ENCODE measurements around the gene NUP160. TPM values are rescaled to one million over a fixed set of nuclear protein-coding genes. Genes with fewer than 3 reads are reported as not detected.
"Not testable (repeated sequence)": the region's sequence is repeated elsewhere in the genome, so short reads cannot be mapped to it uniquely, and the experiment has no call there.

The NUP160 gene, protein sequence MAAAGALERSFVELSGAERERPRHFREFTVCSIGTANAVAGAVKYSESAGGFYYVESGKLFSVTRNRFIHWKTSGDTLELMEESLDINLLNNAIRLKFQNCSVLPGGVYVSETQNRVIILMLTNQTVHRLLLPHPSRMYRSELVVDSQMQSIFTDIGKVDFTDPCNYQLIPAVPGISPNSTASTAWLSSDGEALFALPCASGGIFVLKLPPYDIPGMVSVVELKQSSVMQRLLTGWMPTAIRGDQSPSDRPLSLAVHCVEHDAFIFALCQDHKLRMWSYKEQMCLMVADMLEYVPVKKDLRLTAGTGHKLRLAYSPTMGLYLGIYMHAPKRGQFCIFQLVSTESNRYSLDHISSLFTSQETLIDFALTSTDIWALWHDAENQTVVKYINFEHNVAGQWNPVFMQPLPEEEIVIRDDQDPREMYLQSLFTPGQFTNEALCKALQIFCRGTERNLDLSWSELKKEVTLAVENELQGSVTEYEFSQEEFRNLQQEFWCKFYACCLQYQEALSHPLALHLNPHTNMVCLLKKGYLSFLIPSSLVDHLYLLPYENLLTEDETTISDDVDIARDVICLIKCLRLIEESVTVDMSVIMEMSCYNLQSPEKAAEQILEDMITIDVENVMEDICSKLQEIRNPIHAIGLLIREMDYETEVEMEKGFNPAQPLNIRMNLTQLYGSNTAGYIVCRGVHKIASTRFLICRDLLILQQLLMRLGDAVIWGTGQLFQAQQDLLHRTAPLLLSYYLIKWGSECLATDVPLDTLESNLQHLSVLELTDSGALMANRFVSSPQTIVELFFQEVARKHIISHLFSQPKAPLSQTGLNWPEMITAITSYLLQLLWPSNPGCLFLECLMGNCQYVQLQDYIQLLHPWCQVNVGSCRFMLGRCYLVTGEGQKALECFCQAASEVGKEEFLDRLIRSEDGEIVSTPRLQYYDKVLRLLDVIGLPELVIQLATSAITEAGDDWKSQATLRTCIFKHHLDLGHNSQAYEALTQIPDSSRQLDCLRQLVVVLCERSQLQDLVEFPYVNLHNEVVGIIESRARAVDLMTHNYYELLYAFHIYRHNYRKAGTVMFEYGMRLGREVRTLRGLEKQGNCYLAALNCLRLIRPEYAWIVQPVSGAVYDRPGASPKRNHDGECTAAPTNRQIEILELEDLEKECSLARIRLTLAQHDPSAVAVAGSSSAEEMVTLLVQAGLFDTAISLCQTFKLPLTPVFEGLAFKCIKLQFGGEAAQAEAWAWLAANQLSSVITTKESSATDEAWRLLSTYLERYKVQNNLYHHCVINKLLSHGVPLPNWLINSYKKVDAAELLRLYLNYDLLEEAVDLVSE (N-terminal part only)
- total RNA-seq (10 to 100 TPM; 67.0 to 71.7 TPM), polyA plus RNA-seq (10 to 100 TPM; 24.0 to 30.8 (median 25.7) TPM), total RNA-seq (68.4 to 140 (median 87.4) reads per million in 6 experiments)

DNA sequence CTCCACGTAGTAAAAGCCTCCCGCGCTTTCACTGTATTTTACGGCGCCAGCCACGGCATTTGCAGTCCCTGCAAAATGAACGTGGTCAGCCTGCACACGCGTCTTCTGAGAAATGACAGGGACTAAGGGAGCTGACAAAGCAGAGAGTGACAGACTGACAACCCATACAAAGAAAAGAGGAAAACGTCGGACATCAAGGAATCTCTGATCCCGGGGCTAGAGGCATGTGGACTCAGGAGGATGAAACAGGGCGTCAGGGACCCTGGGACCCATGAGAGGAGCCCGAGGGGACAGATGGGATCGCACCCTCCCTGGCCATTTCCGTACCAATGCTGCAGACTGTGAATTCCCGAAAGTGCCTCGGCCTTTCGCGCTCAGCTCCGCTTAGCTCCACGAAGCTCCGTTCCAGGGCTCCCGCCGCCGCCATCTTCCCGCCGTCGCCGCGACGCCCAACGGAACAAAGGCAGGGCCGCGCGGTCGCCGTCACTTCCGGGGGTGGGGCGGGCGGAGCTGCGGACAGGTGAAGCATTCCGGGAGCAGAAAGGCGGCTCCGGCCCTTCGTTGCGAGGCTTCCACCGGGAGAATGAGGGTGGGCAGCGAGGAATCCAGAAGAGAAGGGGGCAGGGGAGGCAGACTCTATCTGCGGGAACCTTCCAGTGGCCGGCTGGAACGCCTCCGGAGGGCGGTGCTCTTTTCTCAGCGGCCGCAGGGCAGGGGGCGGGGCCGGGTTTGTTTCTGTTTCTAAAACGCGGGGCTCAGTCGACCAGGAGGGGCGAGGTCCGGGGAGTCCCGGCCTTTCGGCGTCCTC lies at the start of gene NUP160:
TSS of gene NUP160 (minus strand) at position 459 of the 808 bp plus-strand sequence. CDS start at position 427, 32 bp downstream.
- H3K4me3 Mint-ChIP-seq, result peak within 1 kb of the TSS; percentile 96 to 100 (median 98)
- peaks cover 32 to 64% (median 55%) of the 10 kb centered on the region in 4 donors for H3K4me1 Mint-ChIP-seq
- ATAC-seq, result peak; percentile 90
- peak; percentile 73 to 92 (median 84) for DNase-seq
- H3K9me3 Mint-ChIP-seq, result no peaks in the 10 kb centered on the region
- H3K27ac Mint-ChIP-seq, result peak within 1 kb of the TSS; percentile 97 to 100 (median 99)
- H3K36me3 Mint-ChIP-seq, result peaks cover 0 to 15% (median 2%) of the 10 kb centered on the region in 3 donors
- no peaks in the 10 kb centered on the region for H3K27me3 Mint-ChIP-seq
- POLR2A ChIA-PET, result interaction anchor here (0.5 to 1.6 kb wide), 11 partner anchors 9 to 455 kb away, joined by 3 to 7 read pairs (median 3); partner anchors contain the start of genes FNBP4 and PSMC3

DNA sequence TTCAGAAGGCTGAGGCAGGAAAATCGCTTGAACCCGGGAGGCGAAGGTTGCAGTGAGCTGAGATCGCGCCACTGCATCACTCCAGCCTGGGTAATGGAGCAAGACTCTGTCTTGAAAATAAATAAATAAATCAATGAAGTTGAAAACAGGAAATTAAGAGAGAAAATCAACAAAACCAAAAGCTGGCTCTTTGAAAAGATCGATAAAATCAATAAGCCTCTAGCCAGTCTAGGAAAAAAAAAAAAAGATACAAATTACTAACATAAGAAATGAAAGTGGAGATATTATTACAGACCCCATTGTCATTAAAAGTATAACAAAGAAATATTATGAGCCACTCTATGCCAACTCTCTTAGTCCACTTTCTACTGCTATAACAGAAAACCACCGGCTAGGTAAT lies 48.0 kb upstream of the NUP160 start:
- Mint-ChIP-seq H3K27me3 (no peaks in the 10 kb centered on the region), H3K4me1 (peaks cover 2 to 19% (median 7%) of the 10 kb centered on the region in 4 donors), H3K36me3 (no peaks in the 10 kb centered on the region), H3K27ac (no peak overlapping the region), H3K4me3 (no peak overlapping the region), H3K9me3 (no peaks in the 10 kb centered on the region)
- DNase-seq (no peak), ATAC-seq (no peak)
- POLR2A ChIA-PET, result interaction anchor here (0.6 kb wide), 1 partner anchor 80 kb away, joined by 5 read pairs; no protein-coding TSS in a partner anchor

DNA sequence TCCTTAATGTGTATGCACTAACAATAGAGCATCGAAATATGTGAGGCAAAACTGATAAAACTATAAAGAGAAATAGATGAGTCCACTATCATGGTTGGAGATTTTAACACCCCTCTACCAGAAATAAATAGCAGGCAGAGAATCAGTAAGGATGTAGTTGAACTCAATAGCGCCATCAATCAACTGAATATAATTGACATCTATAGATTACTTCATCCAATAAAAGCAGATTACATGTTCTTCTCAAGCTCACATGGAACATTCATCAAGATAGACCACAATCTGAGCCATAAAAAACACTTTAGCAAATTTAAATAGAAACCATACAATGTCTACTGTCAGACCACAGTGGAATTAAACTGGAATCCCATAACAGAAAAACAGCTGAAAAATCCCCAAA lies 46.9 kb upstream of the NUP160 start:
- H3K4me3 Mint-ChIP-seq, result no peak overlapping the region
- H3K36me3 Mint-ChIP-seq, result no peaks in the 10 kb centered on the region
- no peak for ATAC-seq
- DNase-seq, result no peak
- H3K27ac Mint-ChIP-seq, result no peak overlapping the region
- H3K9me3 Mint-ChIP-seq, result no peaks in the 10 kb centered on the region
- no peaks in the 10 kb centered on the region for H3K27me3 Mint-ChIP-seq
- peaks cover 3 to 20% (median 11%) of the 10 kb centered on the region in 4 donors for H3K4me1 Mint-ChIP-seq
- POLR2A ChIA-PET, result interaction anchor here (0.5 kb wide), 1 partner anchor 197 kb away, joined by 3 read pairs; no protein-coding TSS in a partner anchor

DNA sequence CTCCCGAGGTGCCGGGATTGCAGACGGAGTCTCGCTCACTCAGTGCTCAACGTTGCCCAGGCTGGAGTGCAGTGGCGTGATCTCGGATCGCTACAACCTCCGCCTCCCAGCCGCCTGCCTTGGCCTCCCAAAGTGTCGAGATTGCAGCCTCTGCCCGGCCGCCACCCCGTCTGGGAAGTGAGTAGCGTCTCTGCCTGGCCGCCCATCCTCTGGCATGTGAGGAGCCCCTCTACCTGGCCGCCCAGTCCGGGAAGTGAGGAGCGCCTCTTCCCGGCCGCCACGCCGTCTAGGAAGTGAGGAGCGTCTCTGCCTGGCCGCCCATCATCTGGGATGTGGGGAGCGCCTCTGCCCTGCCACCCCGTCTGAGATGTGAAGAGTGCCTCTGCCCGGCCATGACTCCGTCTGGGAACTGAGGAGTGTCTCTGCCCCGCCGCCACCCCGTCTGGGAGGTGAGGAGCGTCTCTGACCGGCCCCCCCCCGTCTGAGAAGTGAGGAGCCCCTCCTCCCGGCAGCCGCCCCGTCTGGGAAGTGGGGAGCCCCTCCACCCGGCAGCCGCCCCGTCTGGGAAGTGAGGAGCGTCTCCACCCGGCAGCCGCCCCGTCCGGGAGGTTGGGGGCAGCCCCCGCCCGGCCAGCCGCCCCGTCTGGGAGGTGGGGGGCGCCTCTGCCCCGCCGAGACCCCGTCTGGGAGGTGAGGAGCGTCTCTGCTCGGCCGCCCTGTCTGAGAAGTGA lies 44.6 kb upstream of the NUP160 start:
- not testable (repeated sequence) for ATAC-seq, H3K4me3 Mint-ChIP-seq

DNA sequence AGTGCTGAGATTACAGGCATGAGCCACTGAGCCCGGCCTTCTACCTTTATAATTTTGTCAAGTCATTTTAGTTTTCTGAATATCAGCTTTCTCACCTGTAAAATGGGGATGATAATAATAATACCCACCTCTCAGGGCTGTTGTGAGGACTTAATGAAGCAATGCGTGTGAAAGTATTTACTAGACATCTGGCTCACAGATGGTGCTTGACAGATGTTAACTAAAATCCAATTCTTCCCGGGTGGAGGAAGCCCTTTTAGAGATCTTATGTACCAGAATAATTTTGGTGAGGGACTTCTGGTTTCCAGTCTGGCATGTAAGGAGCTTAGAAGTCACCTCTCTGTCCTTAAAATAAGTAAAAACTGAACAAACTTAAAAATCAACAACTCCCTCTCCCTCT lies 43.7 kb upstream of the NUP160 start:
- ATAC-seq, result no peak
- no peak overlapping the region for H3K4me3 Mint-ChIP-seq
- POLR2A ChIA-PET, result no interaction called here
- no peaks in the 10 kb centered on the region for H3K27me3 Mint-ChIP-seq
- H3K4me1 Mint-ChIP-seq, result peaks cover 11 to 33% (median 27%) of the 10 kb centered on the region in 4 donors
- no peaks in the 10 kb centered on the region for H3K9me3 Mint-ChIP-seq
- H3K36me3 Mint-ChIP-seq, result no peaks in the 10 kb centered on the region
- no peak overlapping the region for H3K27ac Mint-ChIP-seq
- DNase-seq, result no peak

More for the DNA sequence above, 44.6 kb upstream of the NUP160 start:
- POLR2A ChIA-PET, H3K36me3 Mint-ChIP-seq, H3K27me3 Mint-ChIP-seq, DNase-seq, H3K27ac Mint-ChIP-seq, H3K9me3 Mint-ChIP-seq: not testable (repeated sequence)
- H3K4me1 Mint-ChIP-seq, result peaks cover 11 to 28% (median 24%) of the 10 kb centered on the region in 4 donors

DNA sequence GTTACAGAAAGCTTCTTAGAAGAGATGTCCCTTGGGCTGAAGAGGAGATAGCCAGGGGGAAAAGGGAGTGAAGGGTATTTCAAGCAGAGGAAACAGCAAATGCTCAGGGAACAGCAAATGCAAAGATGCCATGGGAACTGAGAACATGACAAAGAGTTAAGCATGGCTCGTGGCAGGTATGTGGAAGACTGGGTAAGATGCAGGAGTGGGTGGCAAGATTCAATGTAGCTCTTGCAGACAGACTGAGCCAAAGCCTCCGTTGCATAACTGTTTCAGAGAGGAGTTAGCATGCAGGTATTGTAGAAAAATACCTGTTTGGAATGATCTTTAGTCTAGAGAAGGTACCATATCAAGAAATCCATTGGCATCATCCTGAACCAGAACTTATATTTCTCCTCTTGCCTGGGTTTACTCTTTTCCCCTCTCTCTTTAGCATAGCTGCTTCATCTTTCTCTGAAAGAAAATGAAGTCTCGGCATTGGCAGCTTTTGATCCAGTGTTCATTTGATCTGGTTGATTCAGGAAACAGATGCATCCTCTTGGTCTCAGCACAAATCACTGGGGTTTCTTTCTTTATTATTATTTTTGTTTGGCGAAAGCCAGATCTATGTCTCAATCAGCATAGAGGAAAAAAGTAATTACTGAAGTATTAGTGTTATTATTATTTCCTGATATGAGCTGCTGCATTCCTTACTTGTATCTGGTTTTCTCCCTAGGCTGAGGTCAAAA lies 41.7 kb upstream of the NUP160 start:
- Mint-ChIP-seq H3K27ac (peak overlapping the region in 5 of 10 donors; percentile 10 to 84 (median 63)), H3K4me1 (peaks cover 11 to 49% (median 40%) of the 10 kb centered on the region in 4 donors), H3K36me3 (no peaks in the 10 kb centered on the region), H3K4me3 (peak overlapping the region in 5 of 10 donors; percentile 3 to 24 (median 19)), H3K9me3 (no peaks in the 10 kb centered on the region), H3K27me3 (no peaks in the 10 kb centered on the region)
- DNase-seq, result peak in 2 of 10 donors; percentile 14 to 34
- POLR2A ChIA-PET, result no interaction called here
- peak in 1 of 2 donors; percentile 65 for ATAC-seq

DNA sequence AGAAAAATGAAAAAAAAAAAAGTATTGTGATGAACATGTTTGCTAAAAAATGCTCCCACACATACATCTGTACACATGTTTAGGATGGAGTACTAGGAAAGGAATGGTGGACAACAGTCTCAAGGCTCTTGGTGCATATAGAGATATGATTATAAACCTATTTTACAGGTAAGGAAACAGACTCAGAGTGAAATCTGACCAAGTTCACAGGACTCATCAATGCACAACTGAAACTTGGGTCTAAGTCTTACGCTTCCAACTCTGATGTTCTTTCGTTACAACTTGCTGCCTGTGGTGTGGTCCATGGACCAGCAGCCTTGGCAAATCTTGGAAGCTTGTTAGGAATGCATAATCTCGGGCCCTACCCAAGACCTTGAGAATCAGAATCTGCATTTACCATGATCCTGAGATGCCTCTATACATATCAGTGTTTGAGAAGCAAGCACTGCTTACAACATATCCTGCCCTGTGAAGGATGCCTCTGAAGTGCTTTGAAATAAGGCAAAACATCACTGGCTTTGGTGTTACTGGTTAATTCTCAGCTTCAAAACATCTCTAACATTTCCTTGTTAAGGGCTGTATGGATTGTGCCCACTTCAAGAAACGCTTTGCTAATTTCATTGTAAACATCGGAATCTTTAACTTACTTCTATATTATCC lies 39.9 kb upstream of the NUP160 start:
- DNase-seq, result peak in 2 of 10 donors; percentile 24 to 41
- POLR2A ChIA-PET, result interaction anchor here (1.6 kb wide), 1 partner anchor 30 kb away, joined by 4 read pairs; no protein-coding TSS in a partner anchor
- Mint-ChIP-seq H3K4me1 (peaks cover 13 to 58% (median 44%) of the 10 kb centered on the region in 4 donors), H3K27me3 (no peaks in the 10 kb centered on the region), H3K36me3 (no peaks in the 10 kb centered on the region), H3K27ac (peak overlapping the region in 7 of 10 donors; percentile 21 to 80 (median 55)), H3K9me3 (no peaks in the 10 kb centered on the region), H3K4me3 (peak overlapping the region in 6 of 10 donors; percentile 0 to 49 (median 24))
- peak; percentile 30 to 74 for ATAC-seq

DNA sequence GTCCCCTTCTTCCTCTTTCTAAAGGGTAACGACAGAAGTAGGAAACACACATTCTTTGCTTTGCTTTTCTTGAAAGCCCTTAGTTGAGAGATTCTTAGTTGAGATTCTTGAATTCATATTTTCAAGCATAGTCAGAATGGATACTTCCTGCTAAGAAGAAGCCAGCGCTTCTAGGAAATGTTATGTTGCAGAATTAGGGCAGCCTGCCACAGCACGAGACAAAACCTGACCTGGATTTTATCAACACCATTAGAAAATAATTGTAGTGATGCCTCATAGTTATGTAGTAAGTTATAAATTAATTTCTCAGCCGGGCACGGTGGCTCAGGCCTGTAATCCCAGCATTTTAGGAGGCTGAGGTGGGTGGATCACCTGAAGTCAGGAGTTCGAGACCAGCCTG lies 37.9 kb upstream of the NUP160 start:
- Mint-ChIP-seq H3K9me3 (no peaks in the 10 kb centered on the region), H3K36me3 (no peaks in the 10 kb centered on the region), H3K4me3 (peak overlapping the region in 8 of 10 donors; percentile 35 to 81 (median 59)), H3K4me1 (peaks cover 13 to 62% (median 44%) of the 10 kb centered on the region in 4 donors), H3K27me3 (no peaks in the 10 kb centered on the region), H3K27ac (peak overlapping the region; percentile 62 to 97 (median 84))
- ATAC-seq (peak in 1 of 2 donors; percentile 47), DNase-seq (peak in 2 of 10 donors; percentile 27 to 35)
- POLR2A ChIA-PET, result no interaction called here

DNA sequence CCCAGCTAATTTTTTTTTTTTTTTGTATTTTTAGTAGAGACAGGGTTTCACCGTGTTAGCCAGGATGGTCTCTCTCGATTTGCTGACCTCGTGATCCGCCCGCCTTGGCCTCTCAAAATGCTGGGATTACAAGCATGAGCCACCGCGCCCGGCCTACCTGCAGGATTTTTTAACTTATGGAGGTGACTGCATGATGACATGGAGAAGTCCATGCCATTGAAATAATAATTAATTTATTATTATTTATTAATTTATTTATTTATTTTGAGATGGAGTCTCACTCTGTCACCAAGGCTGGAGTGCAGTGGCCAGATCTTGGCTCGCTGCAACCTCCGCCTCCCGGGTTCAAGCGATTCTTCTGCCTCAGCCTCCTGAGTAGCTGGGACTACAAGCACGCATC lies 34.3 kb upstream of the NUP160 start:
- ATAC-seq, H3K9me3 Mint-ChIP-seq, H3K4me3 Mint-ChIP-seq, POLR2A ChIA-PET, H3K36me3 Mint-ChIP-seq, DNase-seq, H3K27me3 Mint-ChIP-seq, H3K27ac Mint-ChIP-seq: not testable (repeated sequence)
- peaks cover 6 to 48% (median 18%) of the 10 kb centered on the region in 4 donors for H3K4me1 Mint-ChIP-seq

DNA sequence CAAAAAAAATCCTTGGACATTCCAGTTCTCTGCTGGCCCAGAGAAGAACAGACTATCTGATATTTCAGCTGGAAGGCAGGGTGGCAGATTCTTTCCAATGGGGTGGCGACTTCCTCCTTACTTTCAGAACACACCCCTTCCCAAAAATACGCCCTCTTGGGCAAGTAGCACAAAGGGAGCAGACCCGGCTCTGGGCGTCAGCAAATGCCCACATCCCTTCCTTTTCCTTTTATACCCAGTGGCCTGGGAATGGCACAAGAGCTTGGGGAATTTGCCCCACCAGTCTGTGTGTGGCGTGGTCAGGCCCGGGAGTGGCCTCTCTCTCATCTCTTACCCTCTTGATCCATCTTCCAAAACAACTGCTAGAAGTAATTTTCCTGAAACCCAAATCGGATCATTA lies 33.0 kb upstream of the NUP160 start:
- peaks cover 6 to 40% (median 15%) of the 10 kb centered on the region in 4 donors for H3K4me1 Mint-ChIP-seq
- POLR2A ChIA-PET, result interaction anchor here (0.7 kb wide), 1 partner anchor 10 kb away, joined by 4 read pairs; no protein-coding TSS in a partner anchor
- ATAC-seq (no peak), DNase-seq (no peak)
- no peak overlapping the region for H3K4me3 Mint-ChIP-seq
- H3K9me3 Mint-ChIP-seq, result peaks cover 2 to 13% (median 7%) of the 10 kb centered on the region in 9 donors
- H3K27me3 Mint-ChIP-seq, result peaks cover 0 to 6% (median 0%) of the 10 kb centered on the region in 5 donors
- H3K36me3 Mint-ChIP-seq, result peaks cover 0 to 6% (median 5%) of the 10 kb centered on the region in 3 donors
- H3K27ac Mint-ChIP-seq, result peak overlapping the region in 1 of 10 donors; percentile 51
